ENCODE results near the gene TMPRSS7. TPM values are rescaled to one million over a fixed set of nuclear protein-coding genes. Genes with fewer than 3 reads are reported as not detected.
"Not testable (repeated sequence)": the region's sequence is repeated elsewhere in the genome, so short reads cannot be mapped to it uniquely, and the experiment has no call there.

Gene TMPRSS7
- total RNA-seq, 4 donors from 2014 or later: not detected

- WGBS, 2 donors (ENCODE audit: low coverage in 1 of 2): 61 to 75% methylated on average over 2 to 8 of the region's 8 CpGs
- no peak overlapping the region for H3K4me3 ChIP-seq
- no peak for ATAC-seq
- H3K27me3 ChIP-seq: no peaks in the 10 kb centered on the region
- H3K36me3 ChIP-seq: no peaks in the 10 kb centered on the region
- no peak overlapping the region for H3K27ac ChIP-seq
- peaks cover 0 to 1% (median 0%) of the 10 kb centered on the region in 3 donors for H3K4me1 ChIP-seq
- H3K9me3 ChIP-seq: no peaks in the 10 kb centered on the region
- no peak for TF ChIP-seq CTCF (IDR thresholded peaks at IDR 0.05)
- no peak for TF ChIP-seq POLR2AphosphoS5 (IDR thresholded peaks at IDR 0.05)
- no peak for TF ChIP-seq EP300 (IDR thresholded peaks at IDR 0.05)
- no peak for TF ChIP-seq POLR2A (IDR thresholded peaks at IDR 0.05)
These were observed 14.4 kb downstream of the TMPRSS7 start for GRCh38 chr3:112048911-112049310.

- Histone ChIP-seq H3K9me3 (no peaks in the 10 kb centered on the region), H3K4me3 (no peak overlapping the region), H3K36me3 (no peaks in the 10 kb centered on the region), H3K4me1 (no peaks in the 10 kb centered on the region), H3K27ac (no peak overlapping the region), H3K27me3 (no peaks in the 10 kb centered on the region)
- TF ChIP-seq EP300 (IDR thresholded peaks at IDR 0.05) (no peak), POLR2A (IDR thresholded peaks at IDR 0.05) (no peak)
- ATAC-seq: no peak
- 20 to 30% methylated on average over 1 of the region's 1 CpG for WGBS, 2 donors (ENCODE audit: low coverage in 1 of 2)
These were observed 18.7 kb downstream of the TMPRSS7 start for GRCh38 chr3:112053229-112053628.

- Histone ChIP-seq H3K36me3 (no peaks in the 10 kb centered on the region), H3K4me3 (no peak overlapping the region), H3K4me1 (no peaks in the 10 kb centered on the region), H3K27me3 (no peaks in the 10 kb centered on the region), H3K27ac (no peak overlapping the region), H3K9me3 (no peaks in the 10 kb centered on the region)
- TF ChIP-seq CTCF (IDR thresholded peaks at IDR 0.05) (no peak), POLR2A (IDR thresholded peaks at IDR 0.05) (no peak), EP300 (IDR thresholded peaks at IDR 0.05) (no peak), POLR2AphosphoS5 (IDR thresholded peaks at IDR 0.05) (no peak)
- 72 to 73% methylated on average over 6 of the region's 6 CpGs for WGBS, 2 donors (ENCODE audit: low coverage in 1 of 2)
- no peak for ATAC-seq
These were observed 22.0 kb downstream of the TMPRSS7 start for GRCh38 chr3:112056451-112056929.

GRCh38 chr3:112059497-112059896 lies 25.0 kb downstream of the TMPRSS7 start:
- Histone ChIP-seq H3K4me3 (no peak overlapping the region), H3K36me3 (no peaks in the 10 kb centered on the region), H3K27ac (no peak overlapping the region), H3K9me3 (no peaks in the 10 kb centered on the region), H3K27me3 (no peaks in the 10 kb centered on the region), H3K4me1 (no peaks in the 10 kb centered on the region)
- WGBS, 2 donors (ENCODE audit: low coverage in 1 of 2): 80 to 82% methylated on average over 1 of the region's 1 CpG
- ATAC-seq: no peak
- TF ChIP-seq POLR2AphosphoS5 (IDR thresholded peaks at IDR 0.05): no peak
- no peak for TF ChIP-seq POLR2A (IDR thresholded peaks at IDR 0.05)
- TF ChIP-seq EP300 (IDR thresholded peaks at IDR 0.05): no peak
- no peak for TF ChIP-seq CTCF (IDR thresholded peaks at IDR 0.05)

GRCh38 chr3:112061152-112061551 lies 26.6 kb downstream of the TMPRSS7 start:
- WGBS, 2 donors (ENCODE audit: low coverage in 1 of 2): 28 to 36% methylated on average over 3 of the region's 3 CpGs
- no peaks in the 10 kb centered on the region for H3K4me1 ChIP-seq
- no peaks in the 10 kb centered on the region for H3K9me3 ChIP-seq
- no peaks in the 10 kb centered on the region for H3K27me3 ChIP-seq
- TF ChIP-seq POLR2AphosphoS5 (IDR thresholded peaks at IDR 0.05) (no peak), EP300 (IDR thresholded peaks at IDR 0.05) (no peak), POLR2A (IDR thresholded peaks at IDR 0.05) (no peak), CTCF (IDR thresholded peaks at IDR 0.05) (no peak)
- no peak for ATAC-seq
- H3K36me3 ChIP-seq: no peaks in the 10 kb centered on the region
- H3K27ac ChIP-seq: no peak overlapping the region
- H3K4me3 ChIP-seq: no peak overlapping the region

GRCh38 chr3:112072387-112073060 lies 38.0 kb downstream of the TMPRSS7 start:
- 90 to 100% methylated on average over 1 to 7 of the region's 8 CpGs for WGBS, 2 donors (ENCODE audit: low coverage in 1 of 2)
- not testable (repeated sequence) for H3K4me1 ChIP-seq, H3K27ac ChIP-seq, H3K9me3 ChIP-seq, H3K36me3 ChIP-seq, ATAC-seq, H3K27me3 ChIP-seq, H3K4me3 ChIP-seq
